ENCODE measurements around the gene ZNF547. TPM values are rescaled to one million over a fixed set of nuclear protein-coding genes. Genes with fewer than 3 reads are reported as not detected.

ZNF547 gene
- total RNA-seq, 3 donors from 2014 or later (not counting 1 experiment from before 2014, with no cell fraction given): 0.48 to 1.2 (median 0.92) TPM

GRCh38 chr19:57377498-57378146, 14.3 kb downstream of the ZNF547 start:
- ATAC-seq: no peak
- WGBS (ENCODE audit: insufficient coverage): 100% methylated on average over 2 of the region's 3 CpGs
- Histone ChIP-seq H3K4me3 (ENCODE audit: low read length) (no peak overlapping the region), H3K36me3 (ENCODE audit: control insufficient read depth, insufficient read depth, low read length) (peaks cover 14% of the 10 kb centered on the region), H3K9me3 (ENCODE audit: control insufficient read depth, insufficient read depth, low read length) (peaks cover 37% of the 10 kb centered on the region), H3K4me1 (ENCODE audit: control insufficient read depth, insufficient read depth, low read length) (no peaks in the 10 kb centered on the region), H3K27me3 (ENCODE audit: control insufficient read depth, insufficient read depth, low read length) (no peaks in the 10 kb centered on the region), H3K27ac (ENCODE audit: low read length) (no peak overlapping the region)
- H3K36me3 Mint-ChIP-seq: peaks cover 58% of the 10 kb centered on the region
- no peaks in the 10 kb centered on the region for H3K27me3 Mint-ChIP-seq (ENCODE audit: low read depth in 2 of 2)
- H3K9me3 Mint-ChIP-seq: peaks cover 11 to 16% of the 10 kb centered on the region in 2 donors
- H3K4me3 Mint-ChIP-seq: no peak overlapping the region
- no peak for DNase-seq
- no peak overlapping the region for H3K27ac Mint-ChIP-seq
- no peaks in the 10 kb centered on the region for H3K4me1 Mint-ChIP-seq
- TF ChIP-seq CTCF (IDR thresholded peaks at IDR 0.05): no peak
- intact Hi-C loops (cut with micrococcal nuclease): no loop called here

- Mint-ChIP-seq H3K4me1 (no peaks in the 10 kb centered on the region), H3K27ac (no peak overlapping the region), H3K27me3 (ENCODE audit: low read depth in 2 of 2) (no peaks in the 10 kb centered on the region), H3K4me3 (no peak overlapping the region), H3K36me3 (peaks cover 40% of the 10 kb centered on the region), H3K9me3 (peaks cover 8 to 12% of the 10 kb centered on the region in 2 donors)
- H3K4me3 ChIP-seq (ENCODE audit: low read length): no peak overlapping the region
- peaks cover 26% of the 10 kb centered on the region for H3K9me3 ChIP-seq (ENCODE audit: control insufficient read depth, insufficient read depth, low read length)
- H3K36me3 ChIP-seq (ENCODE audit: control insufficient read depth, insufficient read depth, low read length): peaks cover 5% of the 10 kb centered on the region
- H3K4me1 ChIP-seq (ENCODE audit: control insufficient read depth, insufficient read depth, low read length): no peaks in the 10 kb centered on the region
- intact Hi-C loops (cut with micrococcal nuclease): loop anchor here (10.0 kb wide), 1 partner anchor 624 kb away; the partner anchor contains the start of gene ZNF606
- no peak overlapping the region for H3K27ac ChIP-seq (ENCODE audit: low read length)
- no peak for ATAC-seq
- no peaks in the 10 kb centered on the region for H3K27me3 ChIP-seq (ENCODE audit: control insufficient read depth, insufficient read depth, low read length)
- TF ChIP-seq CTCF (IDR thresholded peaks at IDR 0.05): no peak
- no peak for DNase-seq
These were observed 17.6 kb downstream of the ZNF547 start for GRCh38 chr19:57380923-57381322.

GRCh38 chr19:57382806-57383488, 19.6 kb downstream of the ZNF547 start:
- Mint-ChIP-seq H3K9me3 (peaks cover 8 to 12% of the 10 kb centered on the region in 2 donors), H3K27ac (no peak overlapping the region), H3K36me3 (peaks cover 27% of the 10 kb centered on the region), H3K4me1 (no peaks in the 10 kb centered on the region), H3K4me3 (no peak overlapping the region), H3K27me3 (ENCODE audit: low read depth in 2 of 2) (peaks cover 0 to 4% of the 10 kb centered on the region in 2 donors)
- H3K4me3 ChIP-seq (ENCODE audit: low read length): no peak overlapping the region
- 92% methylated on average over 7 of the region's 7 CpGs for WGBS (ENCODE audit: insufficient coverage)
- TF ChIP-seq CTCF (IDR thresholded peaks at IDR 0.05): no peak
- H3K27ac ChIP-seq (ENCODE audit: low read length): no peak overlapping the region
- no peak for DNase-seq
- H3K9me3 ChIP-seq (ENCODE audit: control insufficient read depth, insufficient read depth, low read length): peaks cover 9% of the 10 kb centered on the region
- ATAC-seq: no peak
- H3K36me3 ChIP-seq (ENCODE audit: control insufficient read depth, insufficient read depth, low read length): no peaks in the 10 kb centered on the region
- no peaks in the 10 kb centered on the region for H3K4me1 ChIP-seq (ENCODE audit: control insufficient read depth, insufficient read depth, low read length)
- intact Hi-C loops (cut with micrococcal nuclease): loop anchor here (10.0 kb wide), 1 partner anchor 622 kb away; the partner anchor contains the start of gene ZNF606
- H3K27me3 ChIP-seq (ENCODE audit: control insufficient read depth, insufficient read depth, low read length): no peaks in the 10 kb centered on the region
